HG03439 (cell line): Measurements from ENCODE around the gene ANKS1A.

Experiments used
- ATAC-seq: cut with Tn5 transposase; IDR thresholded peaks from one replicate; pipeline ENCODE4 v1.9.1; 2021; ENCODE audit warnings: mild to moderate bottlenecking, moderate library complexity; ENCODE audit not compliant: unreplicated experiment

Gene ANKS1A

DNA sequence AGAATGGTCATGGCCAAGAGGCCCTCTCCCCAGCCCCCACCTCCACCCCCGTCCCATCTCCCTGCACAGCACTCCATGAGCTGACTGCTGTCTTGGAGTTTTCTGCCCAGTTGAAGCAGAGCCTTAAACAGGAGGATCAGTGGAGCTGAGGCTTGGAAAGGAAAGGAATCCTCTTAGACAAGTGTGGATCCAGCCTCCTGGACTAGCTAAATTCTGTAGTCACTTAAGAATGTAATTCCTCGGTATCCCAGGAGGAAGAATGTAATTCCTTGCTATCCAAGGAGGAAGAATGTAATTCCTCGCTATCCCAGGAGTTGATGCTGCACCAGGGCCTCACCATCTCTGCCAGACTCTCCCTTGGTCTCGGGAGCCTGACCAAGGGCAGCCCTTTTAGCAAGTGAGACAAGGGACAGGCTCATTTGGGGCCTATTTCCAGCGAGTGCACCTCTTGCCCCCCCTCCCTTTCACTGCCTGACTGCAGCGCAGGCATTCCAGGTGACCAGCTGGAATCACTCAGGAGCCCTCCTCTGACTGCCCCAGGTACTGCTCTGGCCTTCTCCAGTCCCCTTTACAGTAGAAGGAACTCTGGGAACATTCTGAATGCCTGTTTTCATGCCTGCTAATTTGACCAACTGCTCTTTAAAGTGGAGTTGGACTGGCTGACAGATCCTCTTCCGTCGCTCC lies 175.8 kb downstream of the ANKS1A start:
- ATAC-seq, result no peak

DNA sequence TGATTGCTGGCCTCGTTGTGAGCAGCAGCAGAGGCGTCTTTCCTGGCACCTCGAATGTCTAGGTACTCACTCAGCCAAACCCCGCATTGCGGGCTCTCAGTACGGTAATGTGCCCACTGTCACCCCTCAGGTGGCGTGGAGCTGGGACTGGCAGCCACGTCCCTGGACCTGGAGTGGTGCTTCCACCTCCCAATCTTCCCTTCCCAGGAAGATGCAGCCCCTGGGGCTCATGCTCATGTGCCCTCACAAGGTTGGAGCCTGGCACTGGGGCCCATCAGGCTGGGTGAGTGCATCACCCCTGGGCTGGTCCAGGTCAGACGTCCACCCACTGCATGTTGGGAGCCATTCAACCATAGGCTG lies 176.4 kb downstream of the ANKS1A start:
- ATAC-seq, result no peak

DNA sequence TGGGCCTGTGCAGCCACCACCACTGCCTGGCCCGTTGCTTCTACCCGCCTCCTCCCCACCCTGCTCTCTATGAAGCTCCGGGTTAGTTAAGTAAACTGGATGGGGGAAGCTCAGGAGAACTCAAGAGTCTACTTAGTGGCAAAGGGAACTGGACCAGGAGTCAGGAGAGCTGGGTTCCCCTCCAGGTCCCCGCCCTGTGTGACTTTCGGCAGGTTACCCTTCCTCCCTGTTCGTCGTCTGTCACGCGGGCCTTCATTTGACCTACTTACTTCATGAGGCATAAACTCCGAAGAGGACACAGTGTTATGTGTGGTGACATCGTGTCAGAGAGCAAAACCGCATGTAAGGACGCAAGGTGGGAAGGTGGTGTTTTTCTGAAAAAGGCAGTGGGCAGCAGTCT lies 176.8 kb downstream of the ANKS1A start:
- no peak for ATAC-seq

DNA sequence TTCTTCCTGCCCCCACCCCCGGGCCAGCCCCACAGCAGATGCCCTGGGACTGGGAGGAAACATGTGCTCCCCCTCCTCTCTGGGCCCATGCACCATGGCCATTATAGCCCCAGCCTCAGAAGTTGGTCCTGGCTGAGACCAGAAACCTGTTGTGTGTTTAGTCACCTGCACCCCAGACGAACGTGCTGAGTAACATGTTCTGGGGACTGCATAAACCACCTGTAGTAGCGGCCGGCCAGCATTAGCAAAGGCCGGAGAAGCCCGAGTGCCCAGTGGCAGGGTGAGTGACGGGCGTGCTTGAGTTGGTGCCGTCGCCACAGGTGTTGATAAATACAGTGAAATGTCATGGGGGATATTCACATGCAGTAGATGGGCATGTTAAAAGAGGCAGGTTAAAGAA lies 178.2 kb downstream of the ANKS1A start:
- ATAC-seq, result no peak

DNA sequence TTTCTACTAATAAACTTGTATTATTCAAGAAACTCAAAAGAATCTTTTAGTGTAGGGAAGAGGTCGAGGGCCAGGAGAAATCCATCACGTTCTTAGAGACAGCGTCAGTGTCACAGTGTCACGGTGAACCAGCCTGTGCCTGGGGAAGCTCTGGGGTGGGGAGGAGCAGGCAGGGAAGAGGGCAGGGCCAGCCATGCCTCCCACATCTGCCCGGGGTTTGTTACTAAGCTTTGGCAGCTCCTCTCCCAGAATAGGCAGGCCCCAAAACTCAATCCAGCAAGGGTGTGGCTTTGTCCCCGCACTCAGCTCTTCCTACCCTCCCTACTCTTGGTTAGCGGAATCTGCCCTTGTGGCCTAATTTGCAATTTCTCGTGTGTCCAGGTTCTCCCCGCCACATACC lies 179.2 kb downstream of the ANKS1A start:
- ATAC-seq, result no peak

DNA sequence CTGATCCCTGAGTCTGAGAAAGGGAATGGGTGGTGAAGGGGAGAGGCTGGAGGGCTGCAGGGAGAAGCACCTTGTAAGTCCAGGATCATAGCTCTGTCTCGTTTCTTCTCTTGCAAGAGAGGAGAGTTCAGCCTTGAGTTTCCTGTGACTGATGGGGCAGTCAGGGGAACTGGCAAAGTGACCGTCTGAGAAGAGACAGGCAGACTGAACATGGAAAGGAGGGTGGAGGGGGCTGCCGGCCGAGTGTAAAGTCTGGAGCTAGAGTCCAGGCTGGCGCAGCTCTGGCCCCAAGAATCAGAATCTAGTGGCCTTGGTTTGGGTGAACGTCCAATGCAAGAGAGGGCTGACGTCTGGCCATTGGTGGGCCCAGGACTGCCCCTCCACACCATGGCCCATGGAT lies 179.6 kb downstream of the ANKS1A start:
- ATAC-seq, result no peak

DNA sequence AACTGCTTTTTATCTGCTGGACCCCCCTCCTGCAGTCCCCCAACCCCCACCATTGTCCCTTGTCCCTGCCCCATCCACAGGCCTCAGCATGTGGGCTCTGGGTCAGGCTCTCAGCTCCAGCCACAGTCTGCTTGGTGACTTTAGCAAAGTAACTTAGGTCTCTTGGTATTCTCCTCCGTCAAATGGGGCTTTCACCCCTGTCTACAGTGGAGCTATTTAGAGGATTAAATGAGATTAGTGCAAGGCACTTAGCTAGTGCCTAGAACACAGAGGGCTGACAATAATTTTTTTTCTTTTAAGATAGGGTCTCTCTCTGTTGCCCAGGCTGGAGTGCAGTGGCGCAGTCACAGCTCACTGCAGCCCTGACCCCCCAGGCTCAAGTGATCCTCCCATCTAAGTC lies 180.2 kb downstream of the ANKS1A start:
- ATAC-seq, result no peak

DNA sequence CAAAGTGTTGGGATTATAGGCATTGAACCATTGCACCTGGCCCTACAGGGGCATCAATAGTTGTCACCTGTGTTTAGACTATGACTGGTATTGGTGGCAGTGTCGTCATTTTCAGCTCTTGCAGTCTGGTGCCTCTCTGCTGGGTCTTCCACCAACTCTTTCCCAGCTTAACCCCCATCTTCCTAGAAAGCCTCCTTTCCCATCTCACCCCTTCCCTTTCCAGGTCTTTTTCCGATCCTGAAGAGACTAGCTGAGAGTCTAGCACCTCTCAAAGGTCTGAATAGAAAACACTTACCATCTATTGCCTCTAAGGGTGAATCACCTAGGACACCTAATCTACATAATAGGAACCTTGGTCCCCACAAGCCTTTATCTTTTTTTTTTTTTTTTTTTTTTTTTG lies 181.1 kb downstream of the ANKS1A start:
- no peak for ATAC-seq

DNA sequence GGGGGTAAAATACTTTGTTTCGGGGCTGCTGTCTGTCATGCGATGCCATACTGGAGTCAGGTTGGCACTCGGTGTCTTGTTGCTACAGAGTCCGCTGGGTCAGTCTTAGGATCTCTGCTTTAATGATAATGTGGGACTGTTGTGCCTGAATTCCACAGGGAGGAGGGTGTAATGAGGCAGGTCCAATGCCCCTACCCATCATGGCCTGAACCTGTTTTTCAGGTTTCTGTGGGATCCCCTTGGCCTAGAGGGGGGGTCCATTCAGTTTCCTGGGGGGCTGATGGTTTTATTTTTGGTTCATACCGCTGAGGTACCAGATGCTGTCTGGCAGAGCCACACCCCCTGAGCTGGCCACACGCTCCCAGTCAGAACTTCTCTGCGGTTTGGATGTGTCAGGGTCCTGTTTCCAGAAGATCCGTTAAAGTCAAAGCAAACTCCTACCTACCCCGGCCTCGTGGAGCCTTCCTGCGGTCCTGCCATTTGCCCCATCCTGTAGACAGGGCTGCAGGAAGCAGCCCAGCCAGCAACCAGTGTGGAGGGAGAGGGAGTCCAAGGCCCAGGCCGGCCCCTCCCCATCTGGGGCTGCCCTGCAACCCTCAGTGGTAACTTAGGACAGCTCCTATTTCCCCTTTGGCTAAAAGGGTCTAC lies 182.4 kb downstream of the ANKS1A start:
- no peak for ATAC-seq

DNA sequence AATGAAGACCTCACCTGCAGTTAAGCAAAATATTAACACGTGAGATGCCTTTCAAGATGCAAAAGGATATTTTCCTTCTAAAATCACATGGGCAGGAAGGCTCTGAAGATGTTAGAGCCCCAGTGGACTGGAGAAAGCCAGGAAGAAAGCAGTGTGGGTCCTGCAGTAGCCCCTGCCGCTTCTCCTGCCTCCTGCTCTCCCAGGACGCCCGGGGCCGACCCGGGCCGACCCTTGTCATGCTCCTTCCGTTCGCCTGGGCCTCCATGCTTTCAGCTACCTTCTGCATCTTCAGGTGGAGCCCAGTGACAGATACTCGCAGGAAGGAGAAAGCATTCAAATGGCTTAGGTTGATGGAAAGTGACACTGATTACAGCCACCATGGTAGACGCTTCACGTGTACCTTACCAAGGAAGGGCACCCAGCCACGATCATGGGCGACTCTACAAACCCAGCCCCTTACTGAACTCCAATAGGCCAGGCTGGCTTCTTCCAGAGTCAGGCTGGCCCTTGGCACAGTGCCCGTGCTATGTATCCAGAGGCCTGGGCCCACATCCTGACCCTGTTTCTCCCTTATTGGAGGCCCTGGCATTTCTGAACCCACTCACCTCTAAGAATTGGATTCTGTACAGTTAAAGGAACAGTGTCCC lies 183.1 kb downstream of the ANKS1A start:
- ATAC-seq, result no peak

DNA sequence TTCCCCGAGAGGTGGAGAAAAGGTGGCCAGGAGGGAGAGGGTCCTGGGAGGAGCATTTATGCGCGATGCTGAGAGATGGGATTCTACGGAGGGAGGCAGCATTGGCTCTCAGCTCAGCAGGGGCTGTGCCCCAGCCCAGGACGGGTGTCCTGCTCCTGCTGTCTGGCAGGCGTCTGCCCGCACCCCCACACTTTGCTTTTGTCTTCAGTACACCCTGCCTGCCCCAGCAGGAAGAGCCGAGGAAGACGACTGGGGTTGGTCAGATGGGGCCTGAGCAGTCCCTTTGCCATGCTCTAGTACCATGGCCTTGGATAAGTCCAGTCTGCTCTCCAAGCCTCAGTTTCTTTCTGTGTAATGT lies 183.6 kb downstream of the ANKS1A start:
- no peak for ATAC-seq

DNA sequence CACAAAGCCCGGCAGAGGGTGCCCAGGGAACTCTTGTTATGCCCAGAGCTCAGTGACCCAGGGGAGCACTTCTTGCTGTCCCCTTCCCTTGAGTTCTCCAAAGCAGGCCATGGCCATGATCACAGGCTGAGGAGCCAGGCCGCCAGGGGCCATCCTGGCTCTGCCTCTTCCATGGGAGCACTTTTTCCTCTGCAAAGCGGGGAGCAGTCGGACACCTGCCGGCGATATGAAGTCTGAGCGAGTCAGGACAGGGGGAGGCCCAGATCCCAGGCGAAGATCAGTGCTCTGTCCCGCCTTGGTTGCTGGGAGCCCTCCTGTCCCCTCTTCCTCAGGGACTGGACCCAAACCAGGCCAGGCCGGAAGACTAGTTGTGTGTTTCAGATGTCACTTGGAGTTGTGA lies 184.2 kb downstream of the ANKS1A start:
- ATAC-seq, result no peak

DNA sequence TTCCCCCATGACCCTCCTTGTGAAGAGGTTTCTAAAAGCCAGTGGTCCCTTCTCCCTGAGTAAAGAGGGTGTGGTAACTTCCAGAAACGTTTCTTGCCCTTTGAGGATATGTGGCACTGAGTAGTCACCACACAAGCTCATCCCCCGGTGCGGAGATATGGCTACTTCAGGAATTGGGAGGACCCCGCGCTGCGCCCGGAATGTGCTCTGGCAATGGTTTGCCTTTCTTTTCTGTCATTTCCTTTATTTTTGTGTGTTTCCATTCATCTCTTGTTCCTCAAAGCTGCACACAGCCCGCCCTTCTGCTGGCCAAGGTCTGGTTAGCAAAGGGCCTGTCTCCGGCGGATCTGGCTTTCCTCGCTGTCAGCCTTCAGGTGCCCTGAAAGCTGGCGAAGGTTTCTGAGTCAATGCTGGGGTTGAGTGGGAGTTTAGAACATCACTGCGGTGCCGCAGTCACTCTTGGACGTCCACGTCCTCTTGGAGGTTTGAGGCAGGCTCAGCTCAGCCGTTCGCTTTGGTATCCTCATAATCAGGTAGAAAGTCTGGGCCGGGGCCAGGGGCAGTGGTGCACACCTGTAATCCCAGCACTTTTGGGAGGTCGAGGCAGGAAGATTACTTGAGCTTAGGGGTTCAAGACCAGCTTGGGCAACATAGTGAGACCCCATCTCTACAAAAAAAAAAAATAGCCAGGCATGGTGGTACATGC lies 184.9 kb downstream of the ANKS1A start:
- ATAC-seq, result no peak

DNA sequence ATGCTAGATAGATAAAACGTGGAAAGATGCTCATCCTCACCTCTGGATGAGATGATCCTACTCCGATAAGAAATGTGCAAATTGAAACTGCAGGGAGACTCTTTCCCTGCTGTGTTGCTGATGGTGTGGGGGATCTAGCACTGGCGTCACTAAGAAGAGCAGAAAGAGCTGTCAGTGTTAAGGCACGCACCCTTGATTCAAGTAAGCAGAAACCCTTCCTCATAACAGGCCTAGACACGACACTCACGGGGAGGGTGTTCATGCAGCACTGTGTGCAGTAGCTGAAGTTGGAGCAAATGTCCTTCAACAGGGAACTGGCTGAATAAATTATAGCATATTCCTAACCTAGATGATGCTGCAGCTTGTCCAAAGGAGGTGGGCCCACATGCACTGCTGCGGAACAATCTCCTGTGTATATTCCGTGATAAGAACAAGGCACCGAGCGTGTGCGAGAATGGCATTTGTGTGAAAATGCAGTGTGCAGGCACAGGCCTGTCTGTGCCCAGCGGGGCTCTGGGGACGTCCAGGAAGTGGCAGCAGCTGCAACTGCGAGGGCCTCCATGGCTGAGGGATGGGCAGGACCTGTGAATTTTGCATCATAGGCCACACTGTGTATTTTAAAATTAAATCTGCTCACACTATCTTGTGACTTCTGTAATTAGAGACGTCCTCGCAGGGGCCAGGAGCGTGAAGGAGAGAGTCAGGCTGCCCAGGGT lies 188.1 kb downstream of the ANKS1A start:
- ATAC-seq, result no peak

DNA sequence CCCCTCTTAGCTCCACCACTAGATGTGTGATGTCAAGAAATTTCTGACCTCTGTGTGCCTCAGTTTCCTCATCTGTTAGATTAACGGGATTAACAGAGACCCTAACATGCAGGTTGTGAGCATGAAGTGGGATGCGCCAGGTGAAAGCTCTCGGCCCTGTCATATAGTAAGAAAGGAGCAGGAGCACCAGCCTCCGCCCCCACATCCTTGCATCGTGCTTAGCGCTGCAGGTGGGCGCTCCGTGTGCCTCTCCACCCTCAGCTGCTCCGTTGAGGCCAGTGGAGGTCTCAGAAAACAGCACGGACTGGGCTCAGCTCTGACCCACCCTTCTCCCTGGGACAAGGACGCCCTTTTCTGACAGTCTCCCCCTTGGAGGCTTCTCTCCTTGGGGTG lies 188.7 kb downstream of the ANKS1A start:
- ATAC-seq, result no peak

DNA sequence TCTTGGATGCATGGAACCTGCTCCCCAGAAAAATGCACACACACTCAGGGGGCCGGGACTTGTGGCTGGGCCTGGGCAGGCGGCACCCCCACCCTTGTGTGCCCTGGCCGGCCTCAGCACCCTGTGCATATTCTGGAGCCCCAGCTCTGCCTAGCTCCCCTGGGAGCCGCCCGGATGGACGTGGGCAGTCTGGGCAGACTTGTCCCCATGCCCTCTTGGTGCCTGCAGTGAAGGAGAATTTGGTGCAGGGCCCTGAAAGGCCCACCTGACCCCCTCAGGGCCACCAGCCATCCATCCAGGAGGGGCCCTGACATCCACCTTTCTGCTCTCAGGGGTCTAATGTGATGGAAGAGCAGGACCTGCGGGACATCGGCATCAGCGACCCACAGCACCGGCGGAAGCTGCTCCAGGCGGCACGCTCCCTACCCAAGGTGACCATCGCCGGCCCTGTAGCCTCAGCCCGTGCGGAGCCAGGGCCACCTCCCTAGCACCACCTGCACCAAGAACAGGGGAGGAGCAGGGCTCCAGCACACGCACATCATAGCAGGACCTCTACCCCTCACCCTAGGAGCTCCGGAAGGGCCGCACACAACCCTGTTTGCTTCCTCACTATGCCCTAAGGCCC lies 189.3 kb downstream of the ANKS1A start:
- no peak for ATAC-seq

DNA sequence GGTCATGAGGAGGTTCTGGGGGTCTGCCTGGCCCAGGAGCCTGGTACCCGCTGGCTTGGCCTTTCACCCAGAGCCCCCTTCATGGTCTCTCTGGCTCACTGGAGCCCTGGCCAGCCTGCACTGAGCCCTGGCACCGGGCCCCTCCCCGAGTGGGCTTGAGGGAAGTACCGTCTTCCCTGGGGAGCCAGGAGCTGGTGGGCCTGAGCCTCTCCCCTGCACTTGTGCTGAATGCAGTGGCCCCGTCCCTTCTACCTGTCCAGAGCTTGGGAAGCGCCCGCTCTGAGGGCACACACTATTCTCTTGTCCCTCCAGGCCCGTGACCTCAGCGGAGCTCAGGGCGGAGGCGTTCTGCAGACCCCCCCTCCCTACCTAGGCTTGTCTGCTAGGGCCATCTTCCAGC lies 189.8 kb downstream of the ANKS1A start:
- no peak for ATAC-seq

DNA sequence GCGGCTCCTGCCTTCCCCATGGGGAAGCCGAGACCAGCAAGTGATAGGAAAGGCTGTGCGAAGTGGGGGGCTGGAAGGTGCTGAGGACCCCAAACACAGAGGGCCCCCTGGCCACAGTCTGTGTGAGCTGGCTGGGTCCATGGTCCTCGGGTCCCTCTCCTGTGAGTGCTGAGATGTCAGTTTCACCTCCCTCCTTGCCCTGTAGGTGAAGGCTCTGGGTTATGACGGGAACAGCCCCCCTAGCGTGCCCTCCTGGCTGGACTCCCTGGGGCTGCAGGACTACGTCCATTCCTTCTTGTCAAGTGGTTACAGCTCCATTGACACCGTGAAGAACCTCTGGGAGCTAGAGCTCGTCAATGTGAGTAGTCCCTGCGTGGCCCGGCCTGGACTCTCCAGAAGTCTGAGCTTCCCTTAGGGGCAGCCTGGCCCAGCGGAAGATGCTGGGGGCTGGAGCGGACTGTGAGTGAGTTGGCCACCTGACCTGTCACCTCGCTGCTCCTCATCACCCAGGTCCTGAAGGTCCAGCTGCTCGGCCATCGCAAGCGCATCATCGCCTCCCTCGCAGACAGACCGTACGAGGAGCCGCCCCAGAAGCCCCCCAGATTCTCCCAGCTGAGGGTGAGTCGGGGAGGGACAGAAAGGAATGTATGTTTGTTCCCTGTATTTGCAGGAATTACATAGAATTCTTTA lies 190.4 kb downstream of the ANKS1A start:
- no peak for ATAC-seq

DNA sequence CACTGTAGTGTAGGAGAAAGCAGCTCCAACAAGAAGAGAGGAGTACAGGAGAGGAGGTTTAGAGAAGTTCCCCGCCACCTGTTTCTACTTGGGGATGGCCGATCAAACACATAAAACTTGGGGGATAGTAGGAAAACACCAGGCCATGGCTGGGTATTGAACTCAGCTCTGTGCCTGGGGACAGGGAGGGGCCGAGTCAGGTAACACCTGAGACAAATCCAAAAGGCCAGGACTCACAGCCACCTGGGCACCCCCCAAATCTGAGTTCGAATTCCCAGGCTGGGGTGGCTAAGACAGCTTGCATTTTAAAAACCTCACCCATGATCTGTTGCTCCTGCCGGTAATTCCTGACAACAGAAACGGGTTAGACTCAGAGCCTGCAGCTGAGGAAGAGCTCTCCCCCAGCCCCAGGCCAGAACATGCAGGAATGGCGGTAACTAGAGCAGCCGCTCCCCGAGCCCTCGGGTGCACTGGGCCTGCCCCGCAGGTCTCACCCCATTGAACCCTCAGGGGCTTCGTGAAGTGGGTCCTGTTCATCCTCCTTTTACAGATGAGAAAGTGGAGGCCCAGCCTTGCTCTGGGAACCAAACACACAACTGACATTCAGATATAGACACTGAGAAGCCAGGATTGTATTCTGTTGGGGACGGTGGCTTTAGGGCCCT lies 191.1 kb downstream of the ANKS1A start:
- no peak for ATAC-seq
